GM18520 (cell line): ENCODE measurements around the gene CHTF18.
"Not testable (repeated sequence)": the region's sequence is repeated elsewhere in the genome, so short reads cannot be mapped to it uniquely, and the experiment has no call there.

Experiments
- ATAC-seq: cut with Tn5 transposase; IDR thresholded peaks from one replicate; pipeline ENCODE4 v1.9.1; 2021; ENCODE audit not compliant: unreplicated experiment

The CHTF18 gene

GRCh38 chr16:803754-804080 is 15.3 kb downstream of the CHTF18 start:
- no peak for ATAC-seq

- no peak for ATAC-seq
Observed at GRCh38 chr16:804193-805048, 16.0 kb downstream of the CHTF18 start.

GRCh38 chr16:805474-805873 is 17.1 kb downstream of the CHTF18 start:
- no peak for ATAC-seq

GRCh38 chr16:807347-808084 is 19.1 kb downstream of the CHTF18 start:
- ATAC-seq: peak; percentile 85

DNA sequence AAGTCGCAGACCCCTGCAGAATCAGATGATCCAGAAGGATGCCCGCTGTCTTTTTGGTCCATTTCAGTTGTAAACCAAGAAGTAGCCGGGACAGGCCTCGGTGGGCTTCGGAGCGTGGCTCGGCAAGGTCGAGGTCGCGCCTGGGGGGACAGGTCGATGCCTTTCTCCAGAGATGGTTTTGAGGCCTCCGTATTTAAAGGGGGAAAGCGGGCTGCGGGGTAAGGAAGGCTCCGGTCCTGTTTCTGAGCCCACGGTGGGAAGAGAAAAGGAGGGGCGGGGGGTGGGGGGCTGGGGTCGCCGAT is 19.6 kb downstream of the CHTF18 start:
- ATAC-seq: no peak

DNA sequence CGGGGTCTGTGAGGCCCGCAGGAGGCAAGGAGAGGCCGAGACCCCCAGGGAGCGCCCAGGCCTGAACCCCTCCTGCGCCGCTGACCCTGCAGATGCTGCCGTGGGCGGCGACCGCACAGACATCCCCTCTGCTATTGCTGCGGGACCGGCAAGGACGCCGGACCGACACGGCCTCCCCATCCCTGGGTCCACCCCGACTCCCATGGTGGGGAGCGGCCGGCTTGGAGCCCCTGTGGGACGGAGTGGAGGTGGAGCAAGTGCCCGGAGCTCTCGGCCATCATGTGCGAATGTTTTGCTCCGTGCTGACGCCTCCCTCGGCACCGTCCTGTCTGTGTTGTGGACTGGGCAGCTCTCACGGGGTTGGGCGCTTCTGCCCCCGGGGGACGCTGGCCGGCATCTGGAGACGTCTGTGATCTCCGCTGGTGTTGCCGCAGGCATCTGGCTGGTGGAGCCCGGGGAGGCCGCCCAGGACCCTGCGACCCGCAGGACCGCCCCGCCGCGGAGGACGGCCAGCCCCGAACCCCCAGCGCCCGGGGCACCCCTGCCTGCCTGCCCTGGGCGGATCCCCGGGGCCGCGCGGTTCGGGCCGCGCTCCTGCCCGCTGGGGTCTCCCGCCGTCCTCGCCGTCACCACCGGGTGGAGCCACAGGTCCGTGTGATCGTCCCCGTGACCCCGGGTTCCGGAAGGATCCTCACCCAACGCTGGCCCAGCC is 24.9 kb downstream of the CHTF18 start:
- no peak for ATAC-seq

DNA sequence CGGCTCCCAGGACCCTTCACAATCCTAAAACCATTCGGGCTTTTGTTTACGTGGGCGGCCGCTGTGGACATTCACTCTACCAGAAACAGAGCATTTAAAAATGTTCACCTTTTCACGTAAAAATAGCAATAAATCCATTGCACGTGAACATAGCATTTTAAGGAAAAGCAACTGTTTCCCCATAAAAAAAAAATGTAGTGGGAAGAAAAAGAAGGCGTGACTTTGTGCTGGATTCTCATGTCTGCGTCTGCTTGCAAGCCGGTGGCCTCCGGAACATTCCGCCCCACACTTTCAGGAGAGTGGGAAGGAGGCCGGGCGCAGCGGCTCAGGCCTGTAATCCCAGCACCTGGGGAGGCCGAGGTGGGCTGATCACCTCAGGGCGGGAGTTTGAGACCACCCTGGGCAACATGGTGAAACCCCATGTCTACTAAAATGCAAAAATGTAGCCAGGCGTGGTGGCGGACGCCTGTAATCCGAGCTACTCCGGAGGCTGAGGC is 25.5 kb downstream of the CHTF18 start:
- no peak for ATAC-seq

DNA sequence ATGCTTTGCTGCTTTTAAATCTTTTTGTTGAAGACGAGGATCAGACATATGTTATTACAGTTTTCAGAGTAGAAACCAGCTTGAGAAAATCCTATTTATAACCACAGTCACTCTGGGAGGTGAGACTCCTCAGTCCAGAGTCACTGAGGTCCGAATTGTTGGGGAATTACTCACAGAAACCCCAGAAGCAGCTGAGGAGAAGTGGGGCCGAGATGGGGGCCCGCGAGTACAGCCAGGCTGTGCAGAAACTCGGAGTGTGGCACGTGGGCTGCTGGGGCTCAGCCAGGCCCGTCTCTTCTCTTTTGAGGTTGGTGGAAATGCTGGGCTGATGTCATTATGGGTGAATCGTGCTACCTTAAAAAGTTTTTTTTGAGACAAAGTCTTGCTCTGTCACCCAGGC is 26.6 kb downstream of the CHTF18 start:
- no peak for ATAC-seq

DNA sequence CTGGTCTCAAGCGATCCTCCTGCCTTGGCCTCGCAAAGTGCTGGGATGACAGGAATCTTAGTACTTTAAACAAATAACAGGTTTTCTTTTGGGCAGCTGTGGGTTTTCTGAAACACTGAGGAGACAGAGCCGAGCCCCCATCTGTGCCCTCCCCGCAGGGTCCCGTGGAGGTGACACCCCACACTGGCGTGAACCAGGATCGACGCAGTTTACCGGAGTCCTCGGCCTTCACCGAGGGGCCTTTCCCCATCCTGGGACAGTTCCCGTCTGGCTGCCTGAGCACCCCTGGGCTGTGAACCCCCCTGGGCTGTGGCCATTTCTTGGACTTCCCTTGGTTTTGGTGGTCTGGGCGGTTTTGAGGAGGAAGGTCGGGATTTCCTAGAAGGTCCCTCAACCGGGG is 27.4 kb downstream of the CHTF18 start:
- ATAC-seq: no peak

DNA sequence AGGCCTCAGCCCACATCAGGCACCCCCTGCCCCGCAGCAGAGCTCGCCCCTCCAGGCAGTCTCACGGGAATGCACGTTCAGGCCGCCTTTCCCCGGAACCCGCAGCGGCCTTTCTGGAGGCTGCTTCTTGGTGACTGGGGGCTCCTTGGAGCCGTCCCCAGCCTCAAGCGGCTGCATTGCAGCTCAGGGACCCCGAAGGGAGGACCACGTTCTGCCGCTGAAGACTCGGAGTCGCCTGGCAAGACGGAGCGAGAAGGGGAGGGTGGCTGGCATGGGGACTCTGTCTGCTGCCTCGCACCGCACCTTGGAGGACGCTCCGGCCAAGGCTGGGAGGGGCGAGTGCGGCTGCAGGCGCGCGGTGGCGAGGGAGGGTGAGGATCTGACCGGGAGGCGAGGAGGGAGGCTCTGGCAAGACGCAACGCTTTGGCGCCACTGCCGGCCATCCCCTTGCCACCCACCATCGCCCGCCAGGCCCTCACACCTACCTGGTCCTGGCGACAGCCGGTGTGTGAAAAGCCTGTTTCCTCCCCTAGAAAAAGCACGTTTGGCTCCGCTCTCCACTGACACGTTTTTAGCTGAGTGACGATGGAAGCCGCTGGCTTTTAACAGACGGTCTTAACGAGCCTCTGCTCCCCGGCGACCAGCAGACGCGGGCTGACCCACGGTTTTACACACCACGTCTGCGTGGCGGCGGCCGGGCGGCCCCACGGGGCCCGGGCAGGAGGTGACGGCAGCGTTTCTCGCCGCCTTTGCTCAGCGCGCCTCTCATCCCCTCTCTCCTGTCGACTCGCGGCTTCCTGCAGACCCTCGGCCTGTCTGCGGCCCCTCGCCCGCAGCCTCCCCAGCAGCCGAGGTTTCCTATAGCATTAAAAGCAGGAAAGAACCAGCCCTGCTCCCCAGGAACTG is 28.8 kb downstream of the CHTF18 start:
- no peak for ATAC-seq

- no peak for ATAC-seq
Observed at GRCh38 chr16:818132-818531, 29.7 kb downstream of the CHTF18 start.

GRCh38 chr16:818592-818991 is 30.2 kb downstream of the CHTF18 start:
- ATAC-seq: no peak

- ATAC-seq: no peak
Observed at GRCh38 chr16:819336-820043, 31.1 kb downstream of the CHTF18 start.

DNA sequence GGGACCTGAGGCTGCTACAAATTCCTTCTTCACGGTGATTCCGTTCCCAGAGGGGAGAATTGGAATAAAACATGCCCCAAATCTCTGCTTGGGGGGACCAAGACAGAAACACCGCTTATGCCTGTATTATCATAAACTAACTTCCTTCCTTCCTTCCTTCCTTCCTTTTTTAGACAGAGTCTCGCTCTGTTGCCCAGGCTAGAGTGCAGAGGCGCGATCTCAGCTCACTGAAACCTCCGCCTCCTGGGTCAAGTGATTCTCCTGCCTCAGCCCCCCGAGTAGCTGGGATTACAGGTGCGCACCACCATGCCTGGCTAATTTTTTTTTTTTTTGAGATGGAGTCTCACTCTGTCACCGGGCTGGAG is 31.6 kb downstream of the CHTF18 start:
- not testable (repeated sequence) for ATAC-seq

DNA sequence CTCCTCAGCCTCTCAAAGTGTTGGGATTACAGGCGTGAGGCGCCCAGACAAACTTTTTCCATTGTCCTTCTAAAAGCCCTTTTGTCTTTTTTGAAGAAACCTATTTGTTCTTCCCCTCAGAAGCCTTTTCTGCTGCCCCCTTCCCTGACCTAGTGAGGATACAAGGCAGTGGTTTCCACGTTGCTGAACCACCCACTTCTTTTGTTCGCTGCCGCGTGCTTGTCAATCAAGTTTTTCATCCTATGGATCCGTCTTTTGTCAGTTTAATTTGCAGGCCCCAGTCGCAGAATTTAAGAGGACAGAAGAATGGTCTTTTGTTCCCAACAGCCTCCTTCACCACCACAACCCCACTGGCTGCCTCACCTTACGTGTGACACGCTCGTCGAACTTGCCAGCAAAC is 32.3 kb downstream of the CHTF18 start:
- no peak for ATAC-seq

- ATAC-seq: no peak
Observed at GRCh38 chr16:821751-822150, 33.3 kb downstream of the CHTF18 start.

DNA sequence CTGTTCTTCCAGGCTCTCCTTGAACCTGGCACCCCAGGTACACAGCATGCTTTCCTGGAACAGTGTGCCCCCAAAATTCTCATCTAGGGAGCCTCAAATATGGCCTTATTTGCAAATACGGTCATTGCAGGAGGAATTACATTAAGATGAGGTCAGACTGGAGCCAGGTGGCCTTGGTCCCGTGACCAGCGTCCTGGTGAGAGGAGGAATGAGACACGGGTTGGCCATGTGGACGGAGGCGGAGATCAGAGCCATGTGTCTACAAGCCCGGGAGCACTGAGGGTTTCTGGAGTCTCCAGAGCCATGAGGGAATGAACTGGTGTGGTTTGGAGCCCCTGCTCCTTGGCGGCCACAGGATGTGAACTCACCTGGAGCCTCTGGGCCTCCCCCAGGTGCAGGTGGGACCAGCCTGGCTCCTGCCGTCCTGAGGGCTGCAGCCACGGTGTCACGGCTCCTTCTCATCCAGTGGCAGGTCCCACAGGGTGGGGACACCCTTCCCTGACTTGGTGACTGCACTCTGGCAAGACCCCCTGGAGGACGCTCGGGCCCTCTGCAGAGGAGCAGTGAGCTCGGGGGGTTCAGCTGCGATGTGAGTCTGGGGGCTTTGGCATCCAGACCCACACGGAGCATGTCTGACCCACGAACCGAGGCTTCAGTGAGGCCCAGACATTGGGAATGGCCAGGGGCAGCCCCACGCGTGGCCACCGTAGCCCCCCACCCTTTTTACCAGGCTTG is 33.9 kb downstream of the CHTF18 start:
- ATAC-seq: no peak

DNA sequence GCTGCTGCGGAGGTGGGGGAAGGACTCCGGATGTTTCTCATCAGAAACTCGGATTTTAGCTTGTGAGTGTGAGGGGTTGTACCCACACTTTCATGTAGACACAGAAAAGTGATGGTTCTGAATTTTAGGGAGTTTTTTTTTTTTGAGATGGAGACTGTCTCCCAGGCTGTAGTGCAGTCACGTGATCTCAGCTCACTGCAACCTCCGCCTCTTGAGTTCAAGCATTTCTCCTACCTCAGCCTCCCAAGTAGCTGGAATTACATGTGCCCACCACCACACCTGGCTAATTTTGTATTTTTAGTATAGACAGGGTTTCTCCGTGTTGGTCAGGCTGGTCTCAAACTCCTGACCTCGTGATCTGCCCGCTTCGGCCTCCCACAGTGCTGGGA is 34.5 kb downstream of the CHTF18 start:
- no peak for ATAC-seq

DNA sequence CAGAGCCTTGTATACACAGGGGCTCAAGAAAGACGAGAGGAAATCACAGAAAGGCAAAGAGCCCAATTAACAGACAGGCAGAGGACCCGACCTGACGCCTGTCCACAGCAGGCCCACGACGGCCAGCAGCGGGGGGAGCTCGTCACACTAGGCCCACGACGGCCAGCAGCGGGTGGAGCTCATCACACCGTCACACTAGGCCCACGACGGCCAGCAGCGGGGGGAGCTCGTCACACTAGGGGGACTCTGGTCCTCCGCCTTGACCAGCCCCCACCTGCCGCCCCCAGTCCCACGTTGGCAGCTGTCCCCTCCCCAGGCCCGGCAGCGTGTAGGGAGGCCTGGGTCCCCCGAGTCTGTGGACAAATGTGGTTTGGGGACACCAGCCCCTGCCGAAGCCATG is 35.8 kb downstream of the CHTF18 start:
- no peak for ATAC-seq

DNA sequence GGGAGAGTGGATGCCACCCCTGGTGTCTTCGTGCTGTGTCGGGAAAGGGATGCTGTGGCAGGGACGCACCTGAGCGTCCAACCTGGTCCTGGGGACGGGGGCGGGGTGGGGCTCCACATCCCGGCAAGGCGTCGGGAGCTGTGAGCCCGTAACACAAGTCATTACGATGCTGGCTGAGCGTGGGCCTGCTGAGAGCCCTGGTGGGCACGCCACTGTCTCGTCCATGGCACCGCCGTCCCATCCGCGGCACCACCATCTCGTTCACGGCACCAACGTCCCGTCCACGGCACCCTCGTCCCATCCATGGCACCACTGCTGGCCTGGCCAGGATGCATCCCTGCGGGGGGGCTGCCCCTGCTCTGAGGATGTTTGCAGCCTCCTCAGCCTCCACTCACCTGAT is 36.2 kb downstream of the CHTF18 start:
- no peak for ATAC-seq
